DND-41 (cell line): ENCODE data around the gene POR.

Source experiments
- ATAC-seq: fragments of 200-7000 bp; cut with Tn5 transposase; 3 replicates; pipeline ENCODE4 v1.9.1; 2021; ENCODE audit warnings: low read depth; ENCODE audit not compliant: insufficient read depth
- DNase-seq: peaks from one replicate; pipeline ENCODE4 v3.0.0-alpha.2; 2020
- H2AFZ ChIP-seq: 2 replicates; pipeline ENCODE4 v1.6.0; 2012; ENCODE audit warnings: low read depth, low read length
- H3K27ac ChIP-seq: 2 replicates; pipeline ENCODE4 v1.5.1; 2012; ENCODE audit warnings: low read length, inconsistent platforms
- H3K27me3 ChIP-seq: fragments of 200-600 bp; sonication (generic); 2 replicates; pipeline ENCODE4 v1.6.0; 2012; ENCODE audit warnings: low read length, mild to moderate bottlenecking, inconsistent platforms; ENCODE audit not compliant: insufficient read depth, poor library complexity
- H3K36me3 ChIP-seq: 2 replicates; pipeline ENCODE4 v1.5.1; 2012; ENCODE audit warnings: low read length, inconsistent platforms; ENCODE audit not compliant: insufficient read depth
- H3K4me1 ChIP-seq: 2 replicates; pipeline ENCODE4 v1.5.1; 2012; ENCODE audit warnings: mild to moderate bottlenecking, low read length; ENCODE audit not compliant: insufficient read depth
- H3K4me2 ChIP-seq: 2 replicates; pipeline ENCODE4 v1.6.0; 2012; ENCODE audit warnings: mild to moderate bottlenecking, moderate library complexity, low read length, inconsistent platforms; ENCODE audit not compliant: insufficient read depth
- H3K4me3 ChIP-seq, 2 experiments: fragments of 200-600 bp in 1 of 2; shearing (Covaris generic) in 1 of 2; 2 replicates each; pipeline ENCODE4 v1.5.1; 2012 to 2016; ENCODE audit warnings: inconsistent platforms in 2 of 2, low read length in 2 of 2, mild to moderate bottlenecking in 2 of 2, low read depth in 1 of 2, moderate library complexity in 1 of 2
- H3K79me2 ChIP-seq: 2 replicates; pipeline ENCODE4 v1.6.0; 2012; ENCODE audit warnings: low read length, inconsistent platforms; ENCODE audit not compliant: insufficient read depth
- H3K9ac ChIP-seq: 2 replicates; pipeline ENCODE4 v1.6.0; 2012; ENCODE audit warnings: low read depth, mild to moderate bottlenecking, inconsistent platforms, low read length, moderate library complexity
- H3K9me3 ChIP-seq: 2 replicates; pipeline ENCODE4 v1.5.1; 2012; ENCODE audit warnings: low read length, moderate library complexity, mild to moderate bottlenecking, inconsistent platforms; ENCODE audit not compliant: insufficient read depth, severe bottlenecking
- H4K20me1 ChIP-seq: 2 replicates; pipeline ENCODE4 v1.6.0; 2012; ENCODE audit warnings: low read length; ENCODE audit not compliant: insufficient read depth
- EZH2 ChIP-seq: IDR thresholded peaks from 3 replicates; pipeline ENCODE4 v1.6.1; 2012; ENCODE audit warnings: borderline replicate concordance, low read depth, mild to moderate bottlenecking, moderate library complexity, low read length, inconsistent platforms; ENCODE audit not compliant: severe bottlenecking
- TF ChIP-seq, protein P1 (sequence below): IDR thresholded peaks from 2 replicates; pipeline ENCODE4 v1.5.1; 2012; ENCODE audit warnings: borderline replicate concordance, low read length, moderate library complexity, mild to moderate bottlenecking; ENCODE audit not compliant: poor library complexity, severe bottlenecking; ENCODE audit errors: extremely low read depth

The POR gene

DNA sequence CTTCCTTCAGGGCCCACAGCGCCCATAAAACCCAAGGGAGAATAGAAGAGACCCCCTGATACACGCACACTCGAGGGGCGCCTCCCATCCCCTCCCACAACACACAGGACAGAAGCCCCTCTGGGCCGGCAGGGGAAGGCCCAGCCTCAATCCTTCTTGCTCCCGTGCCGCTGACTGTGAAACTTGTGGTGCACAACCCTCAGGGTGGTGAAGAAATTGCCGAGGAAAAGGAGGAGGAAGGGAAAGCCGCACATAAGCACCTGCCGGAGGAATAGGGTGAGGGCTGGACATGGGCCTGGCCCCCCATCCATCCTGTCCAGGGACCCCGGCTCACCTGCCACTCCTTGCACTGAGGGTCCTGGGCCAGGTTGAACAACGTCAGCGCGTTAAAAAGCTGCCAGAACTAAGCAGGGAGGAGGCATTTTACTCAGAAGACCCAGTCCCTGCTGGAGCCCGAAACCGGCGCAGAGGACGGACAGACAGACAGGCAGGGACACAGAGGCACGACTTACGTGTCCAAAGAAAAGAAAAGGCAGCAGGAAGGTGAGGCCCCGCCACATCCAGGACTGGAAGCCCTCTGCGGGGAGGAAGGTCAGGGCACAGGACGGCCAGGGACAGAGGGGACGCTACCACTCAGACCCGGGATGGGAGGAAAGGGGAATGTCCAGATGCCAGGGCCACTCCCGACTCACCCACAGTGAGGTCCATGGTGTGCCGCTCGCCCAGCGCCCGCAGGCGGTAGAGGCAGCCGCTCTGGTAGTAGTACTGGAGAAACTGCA is 72.3 kb downstream of the POR start:
- H3K27ac ChIP-seq, result no peak overlapping the region
- peaks cover 38% of the 10 kb centered on the region for H3K36me3 ChIP-seq
- DNase-seq, result no peak
- no peak overlapping the region for H3K9ac ChIP-seq
- no peak for ATAC-seq
- H3K27me3 ChIP-seq, result no peaks in the 10 kb centered on the region
- TF ChIP-seq, protein P1, sequence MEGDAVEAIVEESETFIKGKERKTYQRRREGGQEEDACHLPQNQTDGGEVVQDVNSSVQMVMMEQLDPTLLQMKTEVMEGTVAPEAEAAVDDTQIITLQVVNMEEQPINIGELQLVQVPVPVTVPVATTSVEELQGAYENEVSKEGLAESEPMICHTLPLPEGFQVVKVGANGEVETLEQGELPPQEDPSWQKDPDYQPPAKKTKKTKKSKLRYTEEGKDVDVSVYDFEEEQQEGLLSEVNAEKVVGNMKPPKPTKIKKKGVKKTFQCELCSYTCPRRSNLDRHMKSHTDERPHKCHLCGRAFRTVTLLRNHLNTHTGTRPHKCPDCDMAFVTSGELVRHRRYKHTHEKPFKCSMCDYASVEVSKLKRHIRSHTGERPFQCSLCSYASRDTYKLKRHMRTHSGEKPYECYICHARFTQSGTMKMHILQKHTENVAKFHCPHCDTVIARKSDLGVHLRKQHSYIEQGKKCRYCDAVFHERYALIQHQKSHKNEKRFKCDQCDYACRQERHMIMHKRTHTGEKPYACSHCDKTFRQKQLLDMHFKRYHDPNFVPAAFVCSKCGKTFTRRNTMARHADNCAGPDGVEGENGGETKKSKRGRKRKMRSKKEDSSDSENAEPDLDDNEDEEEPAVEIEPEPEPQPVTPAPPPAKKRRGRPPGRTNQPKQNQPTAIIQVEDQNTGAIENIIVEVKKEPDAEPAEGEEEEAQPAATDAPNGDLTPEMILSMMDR, result no peak
- TF ChIP-seq EZH2, result no peak
- H3K9me3 ChIP-seq, result no peaks in the 10 kb centered on the region
- H3K4me2 ChIP-seq, result no peak overlapping the region
- no peaks in the 10 kb centered on the region for H4K20me1 ChIP-seq
- no peaks in the 10 kb centered on the region for H3K79me2 ChIP-seq
- no peak overlapping the region for H2AFZ ChIP-seq
- H3K4me3 ChIP-seq, result no peak overlapping the region
- no peaks in the 10 kb centered on the region for H3K4me1 ChIP-seq

DNA sequence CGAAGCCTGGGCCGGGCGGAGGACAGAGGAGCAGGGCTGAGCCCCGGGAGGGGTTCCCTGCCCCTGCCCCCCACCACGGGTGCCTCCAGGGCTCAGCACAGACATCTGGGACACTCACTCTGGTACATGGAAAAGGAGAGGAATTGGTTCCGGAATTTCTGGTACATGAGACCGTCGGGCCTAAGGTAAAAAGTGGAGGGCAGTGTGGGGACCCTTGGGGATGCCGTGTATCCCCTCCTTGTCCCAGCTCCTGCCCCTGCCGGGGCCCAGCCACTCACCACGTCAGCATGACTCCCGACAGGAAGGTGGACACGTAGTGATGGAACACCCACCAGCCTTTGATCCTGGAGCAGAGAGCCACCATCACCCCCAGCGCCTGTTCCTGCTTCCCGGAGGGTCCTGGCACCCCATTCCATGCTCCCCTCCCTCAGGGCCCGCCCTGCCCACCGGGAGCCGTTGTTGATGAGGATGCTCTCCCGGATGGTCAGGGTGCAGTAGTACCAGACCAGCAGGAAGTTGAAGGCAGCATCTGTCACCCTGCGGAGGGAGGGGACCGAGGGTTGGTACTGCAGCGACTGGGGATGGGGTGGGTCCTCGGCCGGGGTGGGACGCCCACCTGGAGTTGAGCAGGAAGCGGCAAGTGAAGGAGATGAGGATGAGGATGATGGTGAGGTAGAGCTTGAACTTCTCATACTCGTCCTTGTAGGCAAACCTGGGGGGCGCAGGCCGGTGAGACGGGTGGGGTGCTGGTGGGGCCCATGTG is 73.0 kb downstream of the POR start:
- H3K4me1 ChIP-seq, result 0 out of 2 replicates have a peak, but pooled peaks cover under 1% of the 10 kb centered on the region
- H3K4me3 ChIP-seq, result no peak overlapping the region
- H3K27me3 ChIP-seq, result no peaks in the 10 kb centered on the region
- ATAC-seq (no peak), DNase-seq (no peak)
- peaks cover 38% of the 10 kb centered on the region for H3K36me3 ChIP-seq
- no peaks in the 10 kb centered on the region for H3K9me3 ChIP-seq
- no peak overlapping the region for H2AFZ ChIP-seq
- H3K9ac ChIP-seq, result no peak overlapping the region
- H3K4me2 ChIP-seq, result no peak overlapping the region
- H3K79me2 ChIP-seq, result no peaks in the 10 kb centered on the region
- H3K27ac ChIP-seq, result no peak overlapping the region
- TF ChIP-seq, protein P1, result no peak
- no peak for TF ChIP-seq EZH2
- H4K20me1 ChIP-seq, result no peaks in the 10 kb centered on the region

DNA sequence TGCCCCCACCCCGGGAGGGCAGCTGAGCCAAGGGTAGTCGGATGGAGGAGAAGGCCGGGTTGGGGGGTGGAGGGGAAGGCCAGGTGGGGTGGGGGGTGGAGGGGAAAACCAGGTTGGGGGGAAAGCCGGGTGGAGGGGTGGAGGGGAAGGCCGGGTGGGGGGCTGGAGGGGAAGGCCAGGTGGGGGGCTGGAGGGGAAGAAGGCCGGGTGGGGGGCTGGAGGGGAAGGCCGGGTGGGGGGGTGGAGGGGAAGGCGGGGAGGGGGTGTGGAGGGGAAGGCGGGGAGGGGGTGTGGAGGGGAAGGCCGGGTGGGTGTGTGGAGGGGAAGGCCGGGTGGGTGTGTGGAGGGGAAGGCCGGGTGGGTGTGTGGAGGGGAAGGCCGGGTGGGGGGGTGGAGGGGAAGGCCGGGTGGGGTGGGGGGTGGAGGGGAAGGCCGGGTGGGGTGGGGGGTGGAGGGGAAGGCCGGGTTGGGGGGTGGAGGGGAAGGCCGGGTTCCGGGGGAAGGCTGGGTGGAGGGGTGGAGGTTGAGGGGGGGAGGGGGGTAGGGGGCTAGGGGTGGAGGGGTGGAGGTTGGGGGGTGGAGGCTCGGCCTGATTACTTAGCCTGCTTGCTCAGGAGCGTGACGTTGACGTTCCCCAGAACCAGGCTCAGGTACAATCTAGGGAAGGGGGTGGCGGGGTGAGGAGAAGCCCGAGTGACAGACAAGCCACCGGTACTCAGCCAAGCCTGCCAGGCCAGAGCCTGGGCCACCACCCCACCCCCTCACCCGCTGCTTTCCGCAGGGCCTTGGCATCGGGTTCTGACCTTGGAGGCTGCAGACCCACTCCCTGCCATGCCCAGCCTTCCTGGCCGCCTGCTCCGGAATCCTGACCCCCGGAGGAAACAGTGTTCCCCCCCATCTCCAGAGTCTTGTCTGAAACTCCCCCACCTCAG is 73.9 kb downstream of the POR start:
- H3K79me2 ChIP-seq, result no peaks in the 10 kb centered on the region
- H3K27ac ChIP-seq, result no peak overlapping the region
- TF ChIP-seq, protein P1, result no peak
- TF ChIP-seq EZH2, result no peak
- DNase-seq (no peak), ATAC-seq (no peak)
- no peak overlapping the region for H3K4me2 ChIP-seq
- peaks cover 8% of the 10 kb centered on the region for H3K4me1 ChIP-seq
- H3K4me3 ChIP-seq, result no peak overlapping the region
- no peaks in the 10 kb centered on the region for H3K9me3 ChIP-seq
- H4K20me1 ChIP-seq, result no peaks in the 10 kb centered on the region; the same call in 1 of the 2 replicates
- no peak overlapping the region for H3K9ac ChIP-seq
- peaks cover 34% of the 10 kb centered on the region for H3K36me3 ChIP-seq
- no peak overlapping the region for H2AFZ ChIP-seq
- no peaks in the 10 kb centered on the region for H3K27me3 ChIP-seq
